NCI-H1092 treated with DMSO at 0.1 percent for 48 hours (cell line): ENCODE results near the gene ACAP2.
"Not testable (repeated sequence)": the region's sequence is repeated elsewhere in the genome, so short reads cannot be mapped to it uniquely, and the experiment has no call there.

Experiments
- DNase-seq: peaks from one replicate; lab custom pipeline; 2025; lab: John Stamatoyannopoulos, UW

The ACAP2 gene, protein sequence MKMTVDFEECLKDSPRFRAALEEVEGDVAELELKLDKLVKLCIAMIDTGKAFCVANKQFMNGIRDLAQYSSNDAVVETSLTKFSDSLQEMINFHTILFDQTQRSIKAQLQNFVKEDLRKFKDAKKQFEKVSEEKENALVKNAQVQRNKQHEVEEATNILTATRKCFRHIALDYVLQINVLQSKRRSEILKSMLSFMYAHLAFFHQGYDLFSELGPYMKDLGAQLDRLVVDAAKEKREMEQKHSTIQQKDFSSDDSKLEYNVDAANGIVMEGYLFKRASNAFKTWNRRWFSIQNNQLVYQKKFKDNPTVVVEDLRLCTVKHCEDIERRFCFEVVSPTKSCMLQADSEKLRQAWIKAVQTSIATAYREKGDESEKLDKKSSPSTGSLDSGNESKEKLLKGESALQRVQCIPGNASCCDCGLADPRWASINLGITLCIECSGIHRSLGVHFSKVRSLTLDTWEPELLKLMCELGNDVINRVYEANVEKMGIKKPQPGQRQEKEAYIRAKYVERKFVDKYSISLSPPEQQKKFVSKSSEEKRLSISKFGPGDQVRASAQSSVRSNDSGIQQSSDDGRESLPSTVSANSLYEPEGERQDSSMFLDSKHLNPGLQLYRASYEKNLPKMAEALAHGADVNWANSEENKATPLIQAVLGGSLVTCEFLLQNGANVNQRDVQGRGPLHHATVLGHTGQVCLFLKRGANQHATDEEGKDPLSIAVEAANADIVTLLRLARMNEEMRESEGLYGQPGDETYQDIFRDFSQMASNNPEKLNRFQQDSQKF

DNA sequence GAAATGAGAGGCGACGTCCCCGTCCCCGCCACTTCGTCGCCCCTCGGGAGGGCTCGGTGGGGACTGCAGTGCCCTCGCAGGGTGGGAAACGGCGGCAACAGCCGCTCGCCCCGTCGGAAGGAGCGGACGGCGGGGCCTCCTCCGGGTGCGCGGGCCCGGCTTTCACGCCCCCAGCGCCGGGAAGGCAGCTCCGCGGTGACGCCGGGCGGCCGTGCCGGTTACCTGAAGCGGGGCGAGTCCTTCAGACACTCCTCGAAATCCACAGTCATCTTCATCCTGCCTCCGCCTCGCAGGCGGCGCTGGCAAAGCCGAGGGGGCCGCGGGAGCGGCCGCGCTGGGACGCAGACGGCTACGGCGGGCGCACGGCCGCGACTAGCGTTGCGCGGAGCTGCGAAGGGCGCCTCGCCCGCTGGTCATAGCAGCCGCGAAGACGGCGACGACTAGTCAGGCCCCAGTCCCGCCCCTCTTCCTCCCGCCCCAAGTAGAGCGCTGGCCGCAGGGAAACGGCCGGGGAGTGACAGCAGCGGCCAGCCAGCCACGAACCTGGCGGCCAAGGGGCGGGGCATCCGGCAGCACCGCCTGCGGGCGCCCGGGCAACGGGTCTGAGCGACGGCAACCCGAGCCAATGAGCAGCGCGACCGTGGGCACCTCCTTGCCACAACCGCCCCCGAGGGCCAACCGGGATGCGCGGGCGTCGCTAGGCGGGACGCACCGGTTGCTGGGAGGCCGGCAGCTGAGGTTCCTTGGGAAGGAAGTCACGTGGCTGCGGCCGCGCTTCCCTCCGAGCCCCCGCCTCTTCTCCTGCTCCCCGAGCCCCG is at the start of gene ACAP2:
TSS of gene ACAP2 (minus strand) at position 448 of the 818 bp plus-strand sequence. CDS start at position 275, 173 bp downstream.
- peak; percentile 99 for DNase-seq

DNA sequence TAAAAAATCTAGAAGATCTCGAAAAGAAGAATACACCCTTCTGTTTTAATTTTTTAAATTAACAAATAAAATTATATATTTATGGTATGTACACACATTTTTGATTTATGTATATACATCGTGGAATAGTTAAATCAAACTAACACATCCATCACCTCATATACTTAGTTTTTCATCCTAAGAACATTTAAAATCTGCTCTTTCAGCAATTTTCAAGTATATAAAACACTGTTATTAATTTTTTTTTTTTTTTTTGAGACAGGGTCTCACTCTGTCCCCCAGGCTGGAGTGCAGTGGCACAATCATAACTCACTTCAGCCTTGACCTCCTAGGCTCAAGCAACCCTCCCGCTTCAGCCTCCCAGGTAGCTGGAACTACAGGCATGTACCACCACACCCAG is 32.8 kb upstream of the ACAP2 start:
- no peak for DNase-seq

DNA sequence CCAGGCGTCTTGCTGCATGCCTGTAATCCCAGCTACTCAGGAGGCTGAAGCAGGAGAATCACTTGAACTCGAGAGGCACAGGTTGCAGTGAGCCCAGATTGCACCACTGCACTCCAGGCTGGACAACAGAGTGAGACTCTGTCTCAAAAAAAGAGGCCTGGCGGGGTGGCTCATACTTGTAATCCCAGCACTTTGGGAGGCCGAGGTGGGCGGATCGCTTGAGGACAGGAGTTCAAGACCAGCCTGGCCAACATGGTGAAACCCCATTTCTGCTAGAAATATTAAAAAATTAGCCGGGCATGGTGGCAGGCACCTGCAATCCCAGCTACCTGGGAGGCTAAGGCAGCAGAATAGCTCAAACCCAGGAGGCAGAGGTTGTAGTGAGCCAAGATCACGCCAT is 32.3 kb upstream of the ACAP2 start:
- not testable (repeated sequence) for DNase-seq

DNA sequence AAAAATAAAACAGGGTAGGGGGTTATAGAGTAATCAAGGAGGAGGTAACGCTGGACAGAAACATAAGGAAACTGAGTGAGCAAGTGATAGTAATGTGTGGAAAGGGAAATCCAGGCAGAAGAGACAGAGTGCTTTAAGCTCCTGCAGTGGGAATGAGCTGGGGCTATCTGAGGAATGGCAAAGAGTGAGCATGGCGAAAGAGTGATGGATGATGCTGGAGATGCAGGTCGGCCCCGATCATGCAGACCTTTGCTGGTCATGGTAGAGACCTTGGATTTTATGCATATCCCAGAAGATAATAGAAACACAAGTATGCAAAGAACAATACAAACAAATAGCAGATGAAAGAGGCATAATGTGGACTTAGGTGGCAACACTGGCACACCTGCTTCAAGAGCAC is 26.0 kb upstream of the ACAP2 start:
- no peak for DNase-seq

DNA sequence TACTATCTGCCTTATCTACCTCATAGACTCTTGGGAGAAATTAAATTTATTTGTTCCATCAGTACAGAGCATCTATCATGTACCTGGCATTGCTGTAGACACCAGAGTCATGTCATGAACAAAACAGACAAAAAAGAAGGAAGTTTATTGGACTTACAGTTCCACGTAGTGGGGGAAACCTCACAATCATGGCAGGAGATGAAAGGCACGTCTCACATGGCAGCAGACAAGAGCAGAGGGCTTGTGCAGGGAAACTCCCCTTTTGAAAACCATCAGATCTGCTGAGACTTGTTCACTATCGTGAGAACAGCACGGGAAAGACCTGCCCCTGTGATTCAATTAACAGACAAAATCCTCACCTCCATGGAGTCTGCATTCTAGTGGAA is 25.6 kb upstream of the ACAP2 start:
- DNase-seq, result no peak

DNA sequence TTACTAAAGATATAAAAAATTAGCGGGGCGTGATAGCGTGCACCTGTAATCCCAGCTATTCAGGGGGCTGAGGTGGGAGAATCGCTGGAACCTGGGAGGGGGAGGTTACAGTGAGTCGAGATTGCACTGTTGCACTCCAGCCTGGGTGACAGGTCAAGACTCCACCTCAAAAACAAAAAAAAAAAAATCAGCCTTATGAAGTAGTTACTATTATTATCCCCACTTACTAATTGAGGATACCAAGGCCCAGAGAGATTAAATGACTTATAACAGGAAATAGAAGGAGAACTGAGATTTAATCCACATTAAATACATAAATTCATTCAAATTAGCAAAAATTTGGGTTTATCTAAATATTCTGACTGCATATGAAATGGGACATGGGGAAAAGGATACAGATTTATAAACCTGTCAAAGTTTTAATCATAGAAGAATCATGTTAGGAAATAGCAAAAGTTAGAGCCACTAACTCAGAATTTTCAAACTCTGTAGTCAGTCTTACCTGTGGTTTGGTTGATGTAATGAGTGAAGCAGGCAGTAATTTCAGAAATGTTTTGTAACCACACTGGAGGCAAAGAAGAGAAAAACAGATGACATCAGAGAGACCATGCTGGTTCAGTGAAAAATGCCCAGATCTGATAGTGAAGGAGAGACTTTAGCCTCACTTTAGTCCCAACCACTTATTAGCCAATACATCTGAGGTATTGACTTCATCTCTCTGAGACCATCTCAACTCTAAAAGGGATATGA is 25.0 kb upstream of the ACAP2 start:
- no peak for DNase-seq

DNA sequence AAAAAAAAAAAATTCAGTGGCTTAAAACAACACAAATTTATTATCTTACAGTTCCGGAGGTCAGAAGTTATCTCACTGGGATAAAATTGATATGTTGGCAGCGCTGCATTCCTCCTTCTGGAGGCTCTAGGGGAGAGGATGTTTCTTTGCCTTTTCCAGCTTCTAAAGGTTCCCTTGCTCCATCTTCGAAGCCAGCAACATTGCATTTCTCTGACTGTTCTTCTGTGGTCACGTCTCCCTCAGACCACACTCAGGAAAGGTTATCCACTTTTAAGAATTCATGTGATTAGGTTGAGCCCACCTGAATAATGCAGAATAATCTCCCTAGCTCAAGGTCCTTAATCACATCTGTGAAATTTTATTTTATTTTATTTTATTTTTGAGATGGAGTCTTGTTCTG is 23.4 kb upstream of the ACAP2 start:
- no peak for DNase-seq

DNA sequence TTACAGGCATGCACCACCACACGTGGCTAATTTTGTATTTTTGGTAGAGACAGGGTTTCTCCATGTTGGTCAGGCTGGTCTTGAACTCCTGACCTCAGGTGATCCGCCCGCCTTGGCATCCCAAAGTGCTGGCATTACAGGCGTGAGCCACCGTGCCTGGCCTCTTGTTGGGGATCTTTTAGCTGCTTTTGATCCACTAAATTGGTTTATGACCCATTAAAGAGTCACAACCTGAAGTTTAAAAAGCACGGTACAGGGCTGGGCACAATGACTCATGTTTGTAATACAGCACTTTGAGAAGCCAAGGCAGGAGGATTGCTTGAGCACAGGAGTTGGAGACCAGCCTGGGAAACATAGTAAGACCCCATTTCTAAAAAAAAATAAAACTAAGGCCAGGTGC is 20.1 kb upstream of the ACAP2 start:
- not testable (repeated sequence) for DNase-seq

DNA sequence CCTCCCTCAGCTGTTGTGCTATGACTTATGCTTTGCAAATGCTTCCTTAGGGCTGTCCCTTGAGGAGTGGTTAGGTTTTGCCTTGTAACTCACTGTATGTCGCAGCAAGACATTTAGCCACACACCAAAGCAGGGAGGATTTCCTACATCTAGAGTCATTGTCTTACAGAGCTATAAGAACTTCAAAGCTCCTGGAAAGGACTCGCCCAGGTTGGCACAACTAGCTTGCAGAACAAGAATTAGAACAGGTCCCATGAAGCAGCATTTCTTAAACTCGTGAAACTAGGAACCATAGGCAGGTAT is 19.4 kb upstream of the ACAP2 start:
- DNase-seq, result no peak

DNA sequence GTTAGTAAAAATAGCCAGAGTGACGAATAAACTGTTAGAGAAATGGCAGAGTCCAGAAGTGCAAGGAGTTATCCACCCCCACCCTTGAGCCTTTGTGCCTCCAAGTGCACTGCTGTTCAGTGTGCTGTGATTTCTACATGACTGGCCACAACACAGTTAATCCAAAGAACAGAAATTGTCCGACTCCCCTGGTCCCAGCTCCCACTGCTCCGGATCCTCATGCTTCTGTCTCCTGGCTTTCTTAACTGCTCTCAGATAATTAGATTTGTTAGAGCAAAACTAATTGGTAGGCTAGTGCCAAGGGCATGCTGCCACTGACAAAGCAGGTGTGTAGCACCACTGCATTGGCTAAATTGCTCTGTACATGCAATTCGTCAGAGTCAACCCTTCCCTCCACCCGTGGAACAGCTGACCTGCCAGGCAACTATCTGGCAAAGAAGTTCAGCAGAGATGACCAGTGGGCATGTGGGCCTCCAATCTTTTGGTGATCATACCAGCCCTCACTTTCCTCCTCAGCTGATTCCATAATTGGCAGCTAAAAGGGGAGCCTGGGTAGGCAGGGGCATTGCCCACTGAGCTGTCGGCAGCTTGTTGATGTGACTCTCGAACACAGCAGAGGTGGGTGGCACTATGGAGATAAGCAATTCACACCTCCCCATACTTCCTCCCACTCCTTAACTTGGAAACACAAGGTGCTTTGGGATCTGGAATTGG is 18.9 kb upstream of the ACAP2 start:
- DNase-seq, result no peak

DNA sequence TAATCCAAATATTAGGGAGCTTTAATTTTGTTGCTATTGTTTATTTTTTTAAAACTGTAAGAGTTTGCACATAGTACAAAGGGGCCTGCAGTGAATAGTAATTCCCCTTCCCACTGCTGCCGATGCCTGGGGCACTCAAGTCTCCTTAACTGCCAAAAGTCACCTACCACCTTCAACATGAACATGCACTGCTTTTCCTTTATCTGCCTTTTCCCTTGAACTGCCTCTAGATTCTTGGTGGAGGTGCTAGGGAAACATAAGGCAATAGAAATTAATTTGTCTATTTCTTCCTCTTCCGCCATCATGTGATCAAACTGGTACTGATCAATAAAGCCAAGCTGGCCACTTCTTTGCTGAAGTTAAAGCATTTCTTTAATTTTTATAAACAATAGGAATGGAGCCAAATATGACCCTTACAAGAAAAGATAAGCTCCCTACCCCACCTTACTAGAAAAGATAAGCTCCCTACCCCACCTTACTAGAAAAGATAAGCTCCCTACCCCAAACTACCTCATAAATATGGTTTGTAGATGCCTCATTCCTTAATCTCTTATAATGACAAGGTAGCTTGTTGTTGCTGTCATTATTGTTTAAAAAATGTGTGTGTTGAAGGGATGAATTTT is 17.4 kb upstream of the ACAP2 start:
- no peak for DNase-seq

DNA sequence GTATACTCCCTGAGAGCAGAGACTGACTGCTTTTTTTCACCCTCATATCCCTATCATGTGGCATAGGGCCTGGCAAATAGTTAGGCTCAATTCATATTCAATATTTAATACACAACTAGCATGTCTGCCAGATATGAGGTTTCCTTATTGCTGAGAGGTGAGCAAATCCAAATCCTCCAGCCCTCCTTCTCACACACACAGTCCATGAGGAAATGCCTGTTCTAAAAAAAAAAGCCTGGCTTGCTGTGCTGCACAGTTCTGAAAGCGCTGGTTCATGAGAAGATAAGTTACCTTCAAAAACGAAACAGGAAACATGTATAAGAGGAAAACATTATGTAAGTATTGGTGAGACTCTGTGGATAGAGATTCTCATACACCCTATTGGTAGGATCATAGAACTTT is 15.5 kb upstream of the ACAP2 start:
- no peak for DNase-seq

DNA sequence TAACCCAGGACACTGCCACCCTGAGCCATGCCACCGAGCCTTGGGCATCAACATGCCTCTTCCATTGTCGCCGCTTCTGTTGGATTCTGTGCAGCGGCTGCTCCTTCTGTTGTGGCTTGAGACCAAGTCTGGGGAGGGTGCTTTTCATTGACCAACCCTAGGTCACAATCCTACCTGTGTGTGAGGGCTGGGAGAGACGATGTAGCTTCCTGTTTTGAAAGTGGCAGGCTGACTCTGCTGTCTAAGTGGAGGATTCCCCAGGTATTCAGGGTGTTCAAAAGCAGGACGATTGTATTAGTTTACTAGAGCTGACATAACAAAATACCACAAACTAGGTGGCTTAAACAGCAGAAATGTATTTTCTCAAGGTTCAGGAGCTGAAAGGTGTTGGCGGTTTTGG is 13.0 kb upstream of the ACAP2 start:
- DNase-seq, result no peak

DNA sequence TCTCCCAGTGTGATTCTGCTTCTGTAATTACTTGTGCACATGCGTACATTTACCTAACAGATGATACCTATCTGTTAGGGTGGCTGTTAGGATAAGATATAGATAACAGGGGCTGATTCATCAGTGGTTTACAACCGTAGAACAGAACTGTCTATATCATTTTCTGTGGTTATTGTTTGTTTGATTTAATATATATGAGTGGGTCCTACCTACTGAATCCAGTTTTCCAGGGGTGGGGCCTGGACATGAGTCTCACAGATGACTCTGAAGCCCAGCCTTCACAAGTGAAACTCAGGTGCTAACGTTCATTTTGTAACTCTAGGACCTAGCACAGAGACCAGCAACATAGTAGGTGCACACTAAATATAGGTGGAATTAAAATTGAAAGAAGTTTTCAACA is 10.4 kb upstream of the ACAP2 start:
- no peak for DNase-seq

DNA sequence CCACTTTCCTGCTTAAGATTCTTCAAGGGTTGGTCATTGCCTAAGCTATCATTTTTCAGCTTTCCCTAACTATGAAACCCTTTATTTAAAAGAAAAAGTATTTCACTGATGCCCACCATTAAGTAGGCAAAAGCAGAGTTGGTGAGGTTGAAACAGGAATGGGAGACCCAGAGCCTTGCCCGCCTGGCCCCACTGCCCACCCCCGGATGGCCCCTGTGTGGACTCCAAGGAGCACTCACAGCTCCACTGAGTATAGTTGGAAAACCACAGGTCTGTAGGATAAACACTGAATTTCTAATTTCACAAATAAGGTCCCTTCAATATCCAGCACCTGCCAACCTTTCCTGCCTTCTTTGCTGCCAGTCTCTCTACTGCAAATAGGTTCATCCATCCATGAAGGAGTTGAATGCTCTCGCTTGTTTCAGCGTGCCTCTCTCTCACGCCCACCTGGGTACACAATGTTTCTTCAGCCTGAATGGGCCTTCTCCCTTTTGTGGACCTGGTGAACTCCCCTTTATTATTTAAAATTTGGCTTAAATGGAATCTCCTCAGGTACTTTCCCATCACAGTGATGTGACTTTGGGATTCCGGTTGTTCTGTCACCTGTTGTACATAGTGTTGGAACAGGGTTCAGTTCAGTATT is 8.7 kb upstream of the ACAP2 start:
- DNase-seq, result peak; percentile 92

DNA sequence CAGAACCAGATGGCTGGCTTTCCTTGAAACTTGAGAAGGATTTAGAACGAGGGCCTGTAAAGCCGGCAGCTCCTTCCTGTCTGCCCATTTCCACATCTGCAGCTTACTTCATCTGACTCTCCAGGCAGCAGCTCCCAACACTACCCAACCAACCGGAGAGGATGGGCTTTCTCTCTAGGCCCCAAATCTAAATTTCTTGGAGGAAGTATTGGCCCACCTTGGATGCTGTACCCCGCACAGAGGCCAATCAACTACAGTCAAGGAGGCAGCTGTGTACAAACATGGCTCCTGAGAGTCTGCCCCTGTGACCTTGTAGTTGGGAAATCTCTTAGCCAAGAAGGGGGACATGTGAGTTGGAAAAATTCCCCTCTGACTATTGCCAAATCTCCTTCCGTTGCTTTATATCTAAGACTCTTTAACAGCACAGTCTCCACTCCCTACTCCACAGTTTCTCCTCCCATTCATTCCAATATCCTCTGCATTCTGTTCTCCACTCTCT is 8.0 kb upstream of the ACAP2 start:
- DNase-seq, result no peak

DNA sequence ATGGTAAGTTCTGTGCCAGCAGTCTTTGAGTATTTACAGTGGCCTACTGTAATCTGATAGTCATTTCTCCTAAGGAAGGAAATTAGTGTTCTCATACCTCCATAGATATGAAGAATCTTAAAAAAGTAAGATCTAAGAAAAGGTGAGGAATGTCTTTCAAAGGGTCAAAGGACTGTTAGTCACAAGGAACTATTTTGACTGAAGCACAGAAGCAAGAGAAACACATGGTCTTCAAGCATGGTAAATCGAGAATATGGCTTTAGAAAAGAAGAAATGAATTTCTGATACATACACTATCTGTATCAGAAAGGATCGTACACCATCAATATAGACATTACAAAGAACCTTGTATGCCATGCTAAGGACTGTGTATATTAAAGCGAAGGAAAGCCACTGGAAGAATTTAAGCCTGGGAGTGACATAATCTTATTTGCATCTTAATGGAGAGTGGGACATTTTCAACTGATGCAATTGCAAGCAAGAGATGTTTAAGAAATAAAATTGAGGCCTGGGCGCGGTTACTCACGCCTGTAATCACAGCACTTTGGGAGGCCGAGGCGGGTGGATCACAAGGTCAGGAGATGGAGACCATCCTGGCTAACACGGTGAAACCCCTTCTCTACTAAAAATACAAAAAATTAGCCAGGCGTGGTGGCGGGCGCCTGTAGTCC is 5.5 kb upstream of the ACAP2 start:
- DNase-seq, result no peak

DNA sequence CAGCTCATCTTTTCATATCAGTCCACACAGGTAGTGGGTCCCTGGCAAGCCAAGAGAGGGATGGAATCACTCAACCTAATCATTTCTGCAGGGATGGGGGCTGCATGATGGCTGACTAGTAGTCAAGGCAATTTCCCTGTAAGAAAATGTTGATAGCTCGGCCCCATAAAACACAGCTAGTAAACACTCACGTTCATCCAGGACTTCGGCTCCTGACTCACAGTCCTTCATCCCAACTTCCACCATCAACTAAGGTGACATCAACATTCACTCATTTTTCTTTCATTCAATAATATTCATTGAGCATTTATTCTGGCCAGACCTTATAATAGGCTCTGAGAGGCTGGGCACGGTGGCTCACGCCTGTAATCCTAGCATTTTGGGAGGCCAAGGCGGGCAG is 4.4 kb upstream of the ACAP2 start:
- no peak for DNase-seq

DNA sequence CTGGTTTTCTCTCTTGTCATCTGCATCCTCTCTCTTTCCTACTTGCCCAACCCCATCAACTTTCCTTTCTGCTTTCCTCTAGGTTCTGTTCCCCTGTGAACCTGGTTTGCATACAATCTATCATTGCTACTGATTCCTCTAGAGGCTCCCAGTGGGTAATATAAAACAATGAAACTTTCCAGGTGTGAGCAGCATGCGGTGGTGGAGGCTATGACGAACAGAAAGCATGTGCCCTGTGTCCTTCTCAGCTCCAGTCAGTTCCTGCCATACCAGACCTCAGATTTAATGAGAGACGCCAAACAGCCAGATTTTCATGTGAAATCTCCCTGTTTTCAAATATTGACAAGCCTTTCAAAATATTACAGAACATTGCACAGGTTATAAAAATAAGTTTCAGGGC is 3.5 kb upstream of the ACAP2 start:
- no peak for DNase-seq

DNA sequence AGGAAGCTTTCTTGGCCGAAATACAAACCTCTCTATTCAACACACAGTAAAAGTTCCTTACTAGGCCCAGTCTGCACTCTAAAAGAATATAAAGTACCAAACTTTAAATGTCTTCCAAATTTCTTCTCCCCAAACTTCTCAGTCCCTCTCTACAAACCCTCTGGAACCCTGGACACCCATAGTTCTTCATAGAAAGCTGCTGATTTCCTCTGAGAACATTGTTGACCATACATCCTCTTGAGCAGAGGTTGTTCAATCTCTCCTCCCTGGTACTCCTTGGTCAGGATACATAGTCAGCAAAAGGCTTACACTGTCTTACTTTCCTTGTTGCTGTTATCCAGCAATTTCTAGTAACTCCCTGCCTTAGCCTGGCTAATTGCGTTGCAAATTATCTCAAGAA is 3.1 kb upstream of the ACAP2 start:
- no peak for DNase-seq
